Measurements from ENCODE around the gene EVA1C. TPM values are rescaled to one million over a fixed set of nuclear protein-coding genes. Genes with fewer than 3 reads are reported as not detected.
"Not testable (repeated sequence)": the region's sequence is repeated elsewhere in the genome, so short reads cannot be mapped to it uniquely, and the experiment has no call there.

Gene EVA1C
- polyA plus RNA-seq, 1 donor (not counting 4 experiments of a cell fraction or from before 2014, with no cell fraction given) = 15.3 TPM

DNA sequence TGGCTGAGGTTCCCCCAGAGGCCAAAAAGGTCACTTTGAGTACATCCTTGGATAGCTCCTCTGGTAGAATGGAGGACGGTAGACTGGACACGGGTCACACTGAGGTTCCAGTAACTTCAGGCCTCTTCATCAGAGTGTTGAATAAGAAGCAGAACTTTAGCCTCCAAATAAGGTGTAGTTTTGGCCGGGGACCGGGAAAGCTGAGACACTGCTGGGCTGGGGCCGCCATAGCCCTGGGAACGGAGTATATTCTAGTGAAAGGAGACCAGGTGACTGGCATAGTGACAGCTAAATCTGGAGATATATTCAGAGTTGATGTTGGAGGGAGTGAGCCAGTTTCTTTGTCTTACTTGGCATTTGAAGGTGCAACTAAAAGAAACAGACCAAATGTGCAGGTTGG is 84.1 kb downstream of the EVA1C start:
- Histone ChIP-seq H3K9ac (ENCODE audit: control insufficient read depth, extremely low read depth, insufficient read depth, low read length) (no peak overlapping the region), H3K9me3 (ENCODE audit: control insufficient read depth, low read depth, low read length) (no peaks in the 10 kb centered on the region), H3K4me2 (ENCODE audit: control insufficient read depth, extremely low read depth, insufficient read depth, low read depth, low read length) (no peak overlapping the region), H3K4me3 (ENCODE audit: control insufficient read depth in 2 of 3, extremely low read depth in 1 of 3, insufficient read depth in 2 of 3, low read depth in 1 of 3, low read length in 3 of 3) (no peak overlapping the region), H3K79me2 (ENCODE audit: control insufficient read depth, insufficient read depth, low read length) (no peaks in the 10 kb centered on the region), H2AFZ (ENCODE audit: control insufficient read depth, low read length) (no peak overlapping the region), H3K4me1 (ENCODE audit: control insufficient read depth, extremely low read depth, insufficient read depth, low read length) (peaks cover 14% of the 10 kb centered on the region), H3K27me3 (ENCODE audit: control insufficient read depth, extremely low read depth, insufficient read depth, low read length) (no peaks in the 10 kb centered on the region), H3K9me1 (ENCODE audit: control insufficient read depth, extremely low read depth, insufficient read depth, low read length) (no peaks in the 10 kb centered on the region), H3K27ac (ENCODE audit: control insufficient read depth, insufficient read depth, low read length) (no peak overlapping the region), H4K20me1 (ENCODE audit: control insufficient read depth, extremely low read depth, insufficient read depth, low read length) (no peaks in the 10 kb centered on the region), H3K36me3 (ENCODE audit: control insufficient read depth in 2 of 2, extremely low read depth in 1 of 2, insufficient read depth in 2 of 2, low read length in 2 of 2) (peaks cover 0 to 6% of the 10 kb centered on the region in 2 experiments)
- dilution Hi-C loops (cut with MboI; ENCODE audit: extremely low pct_ligation_motif_present, low sequenced_read_pairs) = no loop called here
- DNase-seq (ENCODE audit: low read depth, low spot score) (no peak), FAIRE-seq (no peak)
- TF ChIP-seq EZH2 (IDR thresholded peaks at IDR 0.05; ENCODE audit: low read length) = no peak
- TF ChIP-seq, protein P1, sequence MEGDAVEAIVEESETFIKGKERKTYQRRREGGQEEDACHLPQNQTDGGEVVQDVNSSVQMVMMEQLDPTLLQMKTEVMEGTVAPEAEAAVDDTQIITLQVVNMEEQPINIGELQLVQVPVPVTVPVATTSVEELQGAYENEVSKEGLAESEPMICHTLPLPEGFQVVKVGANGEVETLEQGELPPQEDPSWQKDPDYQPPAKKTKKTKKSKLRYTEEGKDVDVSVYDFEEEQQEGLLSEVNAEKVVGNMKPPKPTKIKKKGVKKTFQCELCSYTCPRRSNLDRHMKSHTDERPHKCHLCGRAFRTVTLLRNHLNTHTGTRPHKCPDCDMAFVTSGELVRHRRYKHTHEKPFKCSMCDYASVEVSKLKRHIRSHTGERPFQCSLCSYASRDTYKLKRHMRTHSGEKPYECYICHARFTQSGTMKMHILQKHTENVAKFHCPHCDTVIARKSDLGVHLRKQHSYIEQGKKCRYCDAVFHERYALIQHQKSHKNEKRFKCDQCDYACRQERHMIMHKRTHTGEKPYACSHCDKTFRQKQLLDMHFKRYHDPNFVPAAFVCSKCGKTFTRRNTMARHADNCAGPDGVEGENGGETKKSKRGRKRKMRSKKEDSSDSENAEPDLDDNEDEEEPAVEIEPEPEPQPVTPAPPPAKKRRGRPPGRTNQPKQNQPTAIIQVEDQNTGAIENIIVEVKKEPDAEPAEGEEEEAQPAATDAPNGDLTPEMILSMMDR (optimal IDR thresholded peaks at IDR 0.05 in 1 of 3, IDR thresholded peaks at IDR 0.05 in 1 of 3, conservative IDR thresholded peaks at IDR 0.05 in 1 of 3; ENCODE audit: extremely low read depth in 1 of 3, insufficient read depth in 2 of 3, low read length in 3 of 3) = no peak

DNA sequence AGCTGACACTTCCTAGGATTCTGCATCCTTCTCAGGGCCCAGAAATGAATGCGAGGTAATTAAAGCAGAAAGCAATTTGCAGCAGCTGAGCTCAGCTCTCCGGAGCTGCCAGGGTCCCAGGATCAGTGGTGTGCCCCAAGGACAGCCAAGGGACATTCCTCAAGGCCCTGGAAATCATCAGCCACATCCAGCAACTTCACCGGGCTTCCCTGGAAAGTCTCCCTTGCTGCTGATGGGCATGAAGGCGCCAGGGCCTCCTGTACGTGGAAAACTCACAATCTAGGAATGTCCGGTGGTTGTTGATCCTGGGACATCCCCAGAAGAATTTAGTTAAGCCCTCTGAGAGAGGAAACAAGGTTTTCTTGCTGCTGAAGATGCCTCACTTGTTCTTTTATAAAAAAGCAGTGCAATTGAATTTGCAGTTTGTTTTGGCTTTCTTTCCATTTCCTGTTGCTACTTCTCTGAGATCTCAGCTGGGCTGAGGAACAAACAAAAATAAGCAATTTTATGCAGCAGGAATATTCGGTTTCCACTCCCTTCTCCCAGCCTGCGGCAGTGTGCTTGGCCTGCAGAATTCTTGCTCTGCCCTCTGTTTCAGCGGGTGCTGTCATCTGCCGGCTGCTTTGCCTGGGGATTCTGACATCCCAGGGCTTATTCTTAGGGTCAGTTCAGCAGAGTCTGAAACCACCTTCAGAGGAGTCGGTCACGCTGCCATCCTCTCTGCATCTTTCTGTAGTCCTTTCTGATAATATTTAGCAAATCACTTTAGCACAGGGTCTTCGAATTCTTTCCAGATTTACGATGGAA is 86.9 kb downstream of the EVA1C start:
- no peaks in the 10 kb centered on the region for H3K79me2 ChIP-seq (ENCODE audit: control insufficient read depth, insufficient read depth, low read length)
- no peak overlapping the region for H3K27ac ChIP-seq (ENCODE audit: control insufficient read depth, insufficient read depth, low read length)
- H3K4me2 ChIP-seq (ENCODE audit: control insufficient read depth, extremely low read depth, insufficient read depth, low read depth, low read length) = no peak overlapping the region
- H3K4me3 ChIP-seq (ENCODE audit: control insufficient read depth in 2 of 3, extremely low read depth in 1 of 3, insufficient read depth in 2 of 3, low read depth in 1 of 3, low read length in 3 of 3) = no peak overlapping the region
- H3K4me1 ChIP-seq (ENCODE audit: control insufficient read depth, extremely low read depth, insufficient read depth, low read length) = peaks cover 14% of the 10 kb centered on the region
- H3K27me3 ChIP-seq (ENCODE audit: control insufficient read depth, extremely low read depth, insufficient read depth, low read length) = no peaks in the 10 kb centered on the region
- H3K9me1 ChIP-seq (ENCODE audit: control insufficient read depth, extremely low read depth, insufficient read depth, low read length) = no peaks in the 10 kb centered on the region
- dilution Hi-C loops (cut with MboI; ENCODE audit: extremely low pct_ligation_motif_present, low sequenced_read_pairs) = no loop called here
- no peak for FAIRE-seq
- no peak for TF ChIP-seq EZH2 (IDR thresholded peaks at IDR 0.05; ENCODE audit: low read length)
- TF ChIP-seq, protein P1 (optimal IDR thresholded peaks at IDR 0.05 in 1 of 3, IDR thresholded peaks at IDR 0.05 in 1 of 3, conservative IDR thresholded peaks at IDR 0.05 in 1 of 3; ENCODE audit: extremely low read depth in 1 of 3, insufficient read depth in 2 of 3, low read length in 3 of 3) = no peak
- DNase-seq (ENCODE audit: low read depth, low spot score) = no peak
- no peaks in the 10 kb centered on the region for H4K20me1 ChIP-seq (ENCODE audit: control insufficient read depth, extremely low read depth, insufficient read depth, low read length)
- H3K9ac ChIP-seq (ENCODE audit: control insufficient read depth, extremely low read depth, insufficient read depth, low read length) = no peak overlapping the region
- H3K9me3 ChIP-seq (ENCODE audit: control insufficient read depth, low read depth, low read length) = no peaks in the 10 kb centered on the region
- no peak overlapping the region for H2AFZ ChIP-seq (ENCODE audit: control insufficient read depth, low read length)
- no peaks in the 10 kb centered on the region for H3K36me3 ChIP-seq (ENCODE audit: control insufficient read depth in 2 of 2, extremely low read depth in 1 of 2, insufficient read depth in 2 of 2, low read length in 2 of 2)

DNA sequence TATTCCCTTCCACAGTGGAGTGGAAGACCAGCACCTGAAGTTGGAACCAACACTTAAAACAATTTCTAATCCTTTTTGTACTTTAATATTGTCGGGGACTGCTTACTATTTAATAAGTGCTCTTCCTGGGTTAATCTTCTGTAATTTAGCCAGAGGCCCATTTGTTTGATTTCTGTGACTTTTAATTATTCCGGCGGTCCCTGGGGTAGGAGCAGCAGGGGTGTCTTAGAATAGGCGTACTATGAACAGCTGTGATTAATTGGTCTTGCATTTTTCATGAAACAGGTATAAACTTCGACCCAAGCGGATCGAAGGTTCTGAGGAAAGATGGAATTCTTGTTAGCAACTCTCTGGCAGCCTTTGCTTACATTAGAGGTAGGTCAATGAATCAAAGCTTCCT is 91.1 kb downstream of the EVA1C start:
- DNase-seq (ENCODE audit: low read depth, low spot score); H3K27me3 ChIP-seq (ENCODE audit: control insufficient read depth, extremely low read depth, insufficient read depth, low read length); H3K4me3 ChIP-seq (ENCODE audit: control insufficient read depth in 2 of 3, extremely low read depth in 1 of 3, insufficient read depth in 2 of 3, low read depth in 1 of 3, low read length in 3 of 3); H3K27ac ChIP-seq (ENCODE audit: control insufficient read depth, insufficient read depth, low read length); dilution Hi-C loops (cut with MboI; ENCODE audit: extremely low pct_ligation_motif_present, low sequenced_read_pairs); H4K20me1 ChIP-seq (ENCODE audit: control insufficient read depth, extremely low read depth, insufficient read depth, low read length); H3K4me1 ChIP-seq (ENCODE audit: control insufficient read depth, extremely low read depth, insufficient read depth, low read length); H3K9me3 ChIP-seq (ENCODE audit: control insufficient read depth, low read depth, low read length); FAIRE-seq; H3K9ac ChIP-seq (ENCODE audit: control insufficient read depth, extremely low read depth, insufficient read depth, low read length); H3K36me3 ChIP-seq (ENCODE audit: control insufficient read depth in 2 of 2, extremely low read depth in 1 of 2, insufficient read depth in 2 of 2, low read length in 2 of 2); H2AFZ ChIP-seq (ENCODE audit: control insufficient read depth, low read length); H3K4me2 ChIP-seq (ENCODE audit: control insufficient read depth, extremely low read depth, insufficient read depth, low read depth, low read length); H3K9me1 ChIP-seq (ENCODE audit: control insufficient read depth, extremely low read depth, insufficient read depth, low read length); H3K79me2 ChIP-seq (ENCODE audit: control insufficient read depth, insufficient read depth, low read length): not testable (repeated sequence)

DNA sequence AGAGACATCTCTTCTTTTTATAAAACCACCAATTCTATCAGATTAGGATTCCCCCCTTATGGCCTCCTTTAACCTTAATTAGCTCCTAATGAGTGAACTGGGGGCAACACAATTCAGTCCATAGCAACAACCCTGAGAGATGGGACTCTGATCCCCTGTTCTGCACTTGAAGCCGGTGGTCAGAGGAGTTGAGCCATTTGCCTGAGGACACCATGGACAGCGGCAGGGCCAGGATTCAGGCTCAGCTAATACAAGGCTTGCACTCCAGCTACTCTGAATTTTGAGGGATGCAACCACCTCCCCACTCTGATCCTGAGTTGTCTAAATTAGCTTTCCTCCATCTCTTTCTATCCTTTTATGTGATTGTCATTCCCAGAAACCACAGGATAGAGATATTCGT is 93.3 kb downstream of the EVA1C start:
- H3K79me2 ChIP-seq (ENCODE audit: control insufficient read depth, insufficient read depth, low read length); H3K4me2 ChIP-seq (ENCODE audit: control insufficient read depth, extremely low read depth, insufficient read depth, low read depth, low read length); H3K4me1 ChIP-seq (ENCODE audit: control insufficient read depth, extremely low read depth, insufficient read depth, low read length); H3K27ac ChIP-seq (ENCODE audit: control insufficient read depth, insufficient read depth, low read length); H3K9me1 ChIP-seq (ENCODE audit: control insufficient read depth, extremely low read depth, insufficient read depth, low read length); DNase-seq (ENCODE audit: low read depth, low spot score); H3K9me3 ChIP-seq (ENCODE audit: control insufficient read depth, low read depth, low read length); H3K27me3 ChIP-seq (ENCODE audit: control insufficient read depth, extremely low read depth, insufficient read depth, low read length); H3K4me3 ChIP-seq (ENCODE audit: control insufficient read depth in 2 of 3, extremely low read depth in 1 of 3, insufficient read depth in 2 of 3, low read depth in 1 of 3, low read length in 3 of 3); FAIRE-seq; H4K20me1 ChIP-seq (ENCODE audit: control insufficient read depth, extremely low read depth, insufficient read depth, low read length); H3K9ac ChIP-seq (ENCODE audit: control insufficient read depth, extremely low read depth, insufficient read depth, low read length); H3K36me3 ChIP-seq (ENCODE audit: control insufficient read depth in 2 of 2, extremely low read depth in 1 of 2, insufficient read depth in 2 of 2, low read length in 2 of 2); H2AFZ ChIP-seq (ENCODE audit: control insufficient read depth, low read length); dilution Hi-C loops (cut with MboI; ENCODE audit: extremely low pct_ligation_motif_present, low sequenced_read_pairs): not testable (repeated sequence)

Data from keratinocyte (primary cell).